ENCODE measurements around the gene HIVEP3. TPM values are rescaled to one million over a fixed set of nuclear protein-coding genes. Genes with fewer than 3 reads are reported as not detected.

Gene HIVEP3
- total RNA-seq, 1 donor from 2014 or later = 5.7 TPM

- Histone ChIP-seq H3K27ac (replicated peaks) (peak overlapping the region; percentile 87), H3K36me3 (no peaks in the 10 kb centered on the region), H3K9me3 (replicated peaks) (no peaks in the 10 kb centered on the region), H3K4me3 (no peak overlapping the region), H3K4me1 (peaks cover 91% of the 10 kb centered on the region), H3K27me3 (ENCODE audit: low read depth) (no peaks in the 10 kb centered on the region)
- intact Hi-C loops (cut with micrococcal nuclease) = no loop called here
- TF ChIP-seq CTCF (IDR thresholded peaks at IDR 0.05; ENCODE audit: borderline replicate concordance) = no peak
- DNase-seq = no peak
These were observed 37.5 kb downstream of the HIVEP3 start for GRCh38 chr1:41880950-41881885.

GRCh38 chr1:41880261-41880660 lies 38.5 kb downstream of the HIVEP3 start:
- TF ChIP-seq CTCF (IDR thresholded peaks at IDR 0.05; ENCODE audit: borderline replicate concordance) = no peak
- no peaks in the 10 kb centered on the region for H3K36me3 ChIP-seq
- no peak for DNase-seq
- peaks cover 98% of the 10 kb centered on the region for H3K4me1 ChIP-seq
- peak overlapping the region; percentile 87 for H3K27ac ChIP-seq (replicated peaks)
- intact Hi-C loops (cut with micrococcal nuclease) = no loop called here
- H3K27me3 ChIP-seq (ENCODE audit: low read depth) = no peaks in the 10 kb centered on the region
- H3K4me3 ChIP-seq = no peak overlapping the region
- no peaks in the 10 kb centered on the region for H3K9me3 ChIP-seq (replicated peaks)

GRCh38 chr1:41879617-41880016 lies 39.1 kb downstream of the HIVEP3 start:
- DNase-seq = no peak
- no peaks in the 10 kb centered on the region for H3K36me3 ChIP-seq
- H3K27ac ChIP-seq (replicated peaks) = peak overlapping the region; percentile 87
- intact Hi-C loops (cut with micrococcal nuclease) = no loop called here
- no peak for TF ChIP-seq CTCF (IDR thresholded peaks at IDR 0.05; ENCODE audit: borderline replicate concordance)
- peaks cover 98% of the 10 kb centered on the region for H3K4me1 ChIP-seq
- no peaks in the 10 kb centered on the region for H3K9me3 ChIP-seq (replicated peaks)
- no peak overlapping the region for H3K4me3 ChIP-seq
- no peaks in the 10 kb centered on the region for H3K27me3 ChIP-seq (ENCODE audit: low read depth)

GRCh38 chr1:41878911-41879310 lies 39.8 kb downstream of the HIVEP3 start:
- TF ChIP-seq CTCF (IDR thresholded peaks at IDR 0.05; ENCODE audit: borderline replicate concordance) = no peak
- Histone ChIP-seq H3K27me3 (ENCODE audit: low read depth) (no peaks in the 10 kb centered on the region), H3K4me1 (peaks cover 98% of the 10 kb centered on the region), H3K4me3 (no peak overlapping the region), H3K9me3 (replicated peaks) (no peaks in the 10 kb centered on the region), H3K27ac (replicated peaks) (peak overlapping the region; percentile 87), H3K36me3 (no peaks in the 10 kb centered on the region)
- no peak for DNase-seq
- intact Hi-C loops (cut with micrococcal nuclease) = no loop called here

- Histone ChIP-seq H3K4me3 (no peak overlapping the region), H3K27ac (replicated peaks) (peak overlapping the region; percentile 86), H3K36me3 (no peaks in the 10 kb centered on the region), H3K9me3 (replicated peaks) (no peaks in the 10 kb centered on the region), H3K27me3 (ENCODE audit: low read depth) (no peaks in the 10 kb centered on the region), H3K4me1 (peaks cover 96% of the 10 kb centered on the region)
- no peak for DNase-seq
- intact Hi-C loops (cut with micrococcal nuclease) = no loop called here
- TF ChIP-seq CTCF (IDR thresholded peaks at IDR 0.05; ENCODE audit: borderline replicate concordance) = no peak
These were observed 40.2 kb downstream of the HIVEP3 start for GRCh38 chr1:41878495-41878894.

Data from left ventricle myocardium inferior (tissue), 1 donor.